Parathyroid adenoma (tissue), 2 donors: ENCODE data around the gene CDAN1.

ENCODE experiments used
- H2AFZ ChIP-seq: fragments of 300-600 bp; sonication (generic); one replicate; pipeline ENCODE4 v1.7.0; 2017; ENCODE audit warnings: antibody characterized with exemption, mild to moderate bottlenecking
- H3K27ac ChIP-seq: fragments of 300-600 bp; sonication (generic); one replicate; pipeline ENCODE4 v1.7.0; 2017
- H3K27me3 ChIP-seq: fragments of 300-600 bp; sonication (generic); one replicate; pipeline ENCODE4 v1.7.0; 2017; ENCODE audit warnings: low read length; ENCODE audit not compliant: control insufficient read depth, insufficient read depth
- H3K36me3 ChIP-seq: fragments of 300-600 bp; sonication (generic); one replicate; pipeline ENCODE4 v1.7.0; 2017; ENCODE audit warnings: low read length; ENCODE audit not compliant: control insufficient read depth, insufficient read depth
- H3K4me1 ChIP-seq: fragments of 300-600 bp; sonication (generic); one replicate; pipeline ENCODE4 v1.7.0; 2017; ENCODE audit warnings: control low read depth
- H3K4me2 ChIP-seq: fragments of 300-600 bp; sonication (generic); one replicate; pipeline ENCODE4 v1.7.0; 2017; ENCODE audit warnings: low read length
- H3K4me3 ChIP-seq: fragments of 300-600 bp; sonication (generic); one replicate; pipeline ENCODE4 v1.7.0; 2017; ENCODE audit warnings: low read depth, low read length
- H3K79me2 ChIP-seq: fragments of 300-600 bp; sonication (generic); one replicate; pipeline ENCODE4 v1.7.0; 2017; ENCODE audit warnings: control low read depth
- H3K9ac ChIP-seq: fragments of 300-600 bp; sonication (generic); one replicate; pipeline ENCODE4 v1.7.0; 2017; ENCODE audit warnings: mild to moderate bottlenecking
- H3K9me3 ChIP-seq: fragments of 300-600 bp; sonication (generic); one replicate; pipeline ENCODE4 v1.7.0; 2017; ENCODE audit warnings: low read length; ENCODE audit not compliant: control insufficient read depth
- CTCF ChIP-seq: fragments of 300-600 bp; sonication (generic); IDR thresholded peaks from one replicate; pipeline ENCODE4 v1.7.0; 2017; ENCODE audit warnings: antibody characterized with exemption, mild to moderate bottlenecking
- donor health status: primary hyperparathyroidism.

CDAN1 gene

GRCh38 chr15:42691770-42692169 lies 45.2 kb downstream of the CDAN1 start:
- Histone ChIP-seq H3K9ac (no peak overlapping the region), H3K9me3 (no peaks in the 10 kb centered on the region)
- TF ChIP-seq CTCF, result no peak

GRCh38 chr15:42691308-42691707 lies 45.6 kb downstream of the CDAN1 start:
- H3K4me3 ChIP-seq, result no peak overlapping the region
- H3K4me1 ChIP-seq, result no peaks in the 10 kb centered on the region
- no peaks in the 10 kb centered on the region for H3K79me2 ChIP-seq
- H3K27ac ChIP-seq, result no peak overlapping the region
- no peak for TF ChIP-seq CTCF
- no peak overlapping the region for H3K9ac ChIP-seq
- no peak overlapping the region for H2AFZ ChIP-seq
- H3K36me3 ChIP-seq, result no peaks in the 10 kb centered on the region
- H3K9me3 ChIP-seq, result no peaks in the 10 kb centered on the region
- no peak overlapping the region for H3K4me2 ChIP-seq
- H3K27me3 ChIP-seq, result no peaks in the 10 kb centered on the region

More at GRCh38 chr15:42691770-42692169, 45.2 kb downstream of the CDAN1 start:
- Histone ChIP-seq H2AFZ (no peak overlapping the region), H3K27me3 (no peaks in the 10 kb centered on the region), H3K4me2 (no peak overlapping the region), H3K27ac (no peak overlapping the region), H3K36me3 (no peaks in the 10 kb centered on the region), H3K4me1 (no peaks in the 10 kb centered on the region), H3K4me3 (no peak overlapping the region), H3K79me2 (no peaks in the 10 kb centered on the region)

- no peaks in the 10 kb centered on the region for H3K9me3 ChIP-seq
- no peaks in the 10 kb centered on the region for H3K4me1 ChIP-seq
- no peak overlapping the region for H3K4me2 ChIP-seq
- H3K79me2 ChIP-seq, result no peaks in the 10 kb centered on the region
- H3K36me3 ChIP-seq, result no peaks in the 10 kb centered on the region
- TF ChIP-seq CTCF, result no peak
- no peak overlapping the region for H3K4me3 ChIP-seq
- no peak overlapping the region for H2AFZ ChIP-seq
- H3K27ac ChIP-seq, result no peak overlapping the region
- H3K27me3 ChIP-seq, result no peaks in the 10 kb centered on the region
- H3K9ac ChIP-seq, result no peak overlapping the region
These were observed 48.6 kb downstream of the CDAN1 start for GRCh38 chr15:42688301-42688700.

- Histone ChIP-seq H3K36me3 (no peaks in the 10 kb centered on the region), H2AFZ (no peak overlapping the region), H3K4me1 (no peaks in the 10 kb centered on the region), H3K9me3 (no peaks in the 10 kb centered on the region), H3K79me2 (no peaks in the 10 kb centered on the region), H3K4me2 (no peak overlapping the region), H3K9ac (no peak overlapping the region), H3K4me3 (no peak overlapping the region), H3K27ac (no peak overlapping the region), H3K27me3 (no peaks in the 10 kb centered on the region)
- TF ChIP-seq CTCF, result no peak
These were observed 49.2 kb downstream of the CDAN1 start for GRCh38 chr15:42687740-42688139.

- H3K9me3 ChIP-seq, result no peaks in the 10 kb centered on the region
- H3K9ac ChIP-seq, result no peak overlapping the region
- no peaks in the 10 kb centered on the region for H3K27me3 ChIP-seq
- TF ChIP-seq CTCF, result no peak
- H3K27ac ChIP-seq, result no peak overlapping the region
- no peak overlapping the region for H3K4me3 ChIP-seq
- H3K4me1 ChIP-seq, result no peaks in the 10 kb centered on the region
- H3K79me2 ChIP-seq, result no peaks in the 10 kb centered on the region
- H2AFZ ChIP-seq, result no peak overlapping the region
- no peaks in the 10 kb centered on the region for H3K36me3 ChIP-seq
- H3K4me2 ChIP-seq, result no peak overlapping the region
These were observed 50.6 kb downstream of the CDAN1 start for GRCh38 chr15:42686281-42686680.
